ENCODE data around the gene DAP. TPM values are rescaled to one million over a fixed set of nuclear protein-coding genes. Genes with fewer than 3 reads are reported as not detected.

Gene DAP
- total and polyA plus RNA-seq, 10 of the 15 experiments (the other 5 are each of a cell fraction or from before 2014, with no cell fraction given) = 12.9 to 130 (median 49.9) TPM

GRCh38 chr5:10726913-10727517 lies 34.0 kb downstream of the DAP start (continued):
- no peak for TF ChIP-seq ASH2L (IDR thresholded peaks at IDR 0.05; ENCODE audit: borderline replicate concordance, low read depth)
- peak in 1 of 2 experiments; percentile 35; a peak in 1 of 4 replicates for TF ChIP-seq BHLHE40 (IDR thresholded peaks at IDR 0.05; ENCODE audit: borderline replicate concordance in 1 of 2, low read depth in 2 of 2, low read length in 1 of 2)
- peak; percentile 55 to 58; a peak in 3 of 4 replicates for TF ChIP-seq IKZF2 (IDR thresholded peaks at IDR 0.05)
- no peak for TF ChIP-seq PKNOX1 (IDR thresholded peaks at IDR 0.05)
- no peak for TF ChIP-seq JUND (IDR thresholded peaks at IDR 0.05; ENCODE audit: low read depth, low read length)
- TF ChIP-seq DPF2 (IDR thresholded peaks at IDR 0.05) = peak; percentile 18; the same call in 1 of the 2 replicates
- peak; percentile 56; the same call in 1 of the 2 replicates for TF ChIP-seq SPI1 (IDR thresholded peaks at IDR 0.05; ENCODE audit: borderline replicate concordance, insufficient read depth, low read depth, low read length)
- no peak for TF ChIP-seq ATF2 (IDR thresholded peaks at IDR 0.05; ENCODE audit: low read length)
- TF ChIP-seq MEF2B (IDR thresholded peaks at IDR 0.05; ENCODE audit: partially characterized antibody, poor library complexity, severe bottlenecking) = peak; percentile 83
- TF ChIP-seq MXI1 (IDR thresholded peaks at IDR 0.05; ENCODE audit: low read depth, low read length) = no peak
- no peak for TF ChIP-seq ZNF687 (IDR thresholded peaks at IDR 0.05)

Measured in GM12878 (cell line).